Bronchial epithelial cell (primary cell): ENCODE data around the gene LAMTOR3. TPM values are rescaled to one million over a fixed set of nuclear protein-coding genes. Genes with fewer than 3 reads are reported as not detected.
A peak's percentile ranks its signal among the peaks of the same experiment; 100 is the strongest.

Experiments used
- DNase-seq: peaks from one replicate; pipeline ENCODE4 v3.0.0-alpha.2; 2010; ENCODE audit warnings: low read depth
- FAIRE-seq: peaks from 2 replicates; lab custom pipeline; 2011; peaks lifted over from hg19 to GRCh38; lab: Jason Lieb, UNC
- H3K27me3 ChIP-seq: 2 replicates; pipeline ENCODE4 v1.5.1; 2011; ENCODE audit warnings: low read length; ENCODE audit not compliant: control insufficient read depth, insufficient read depth
- H3K36me3 ChIP-seq: 2 replicates; pipeline ENCODE4 v1.5.1; 2011; ENCODE audit warnings: low read length; ENCODE audit not compliant: control insufficient read depth, insufficient read depth
- H3K4me3 ChIP-seq: 2 replicates; pipeline ENCODE4 v1.5.1; 2011; ENCODE audit warnings: mild to moderate bottlenecking, low read depth, low read length, control low read depth
- CTCF ChIP-seq: IDR thresholded peaks from 2 replicates; pipeline ENCODE4 v1.5.1; 2011; ENCODE audit warnings: mild to moderate bottlenecking, moderate library complexity, low read length, control low read depth, inconsistent platforms; ENCODE audit not compliant: insufficient read depth, severe bottlenecking
- total RNA-seq: library from RNA; depleted of rRNA; stranded (reverse); fragments of >200 nt; gene quantifications from 2 replicates; pipeline ENCODE4 v1.2.1, GENCODE V29; 2014

The LAMTOR3 gene
- total RNA-seq, 1 donor from 2014 or later = 64.2 TPM

GRCh38 chr4:99918656-99919055 lies 24.4 kb upstream of the LAMTOR3 start:
- TF ChIP-seq CTCF = no peak
- DNase-seq = no peak
- Histone ChIP-seq H3K36me3 (peaks cover 8% of the 10 kb centered on the region), H3K27me3 (no peaks in the 10 kb centered on the region), H3K4me3 (no peak overlapping the region)
- FAIRE-seq = no peak

GRCh38 chr4:99917575-99917974 lies 23.3 kb upstream of the LAMTOR3 start:
- Histone ChIP-seq H3K4me3 (no peak overlapping the region), H3K27me3 (no peaks in the 10 kb centered on the region), H3K36me3 (peaks cover 6% of the 10 kb centered on the region)
- TF ChIP-seq CTCF = no peak
- DNase-seq (no peak), FAIRE-seq (no peak)

- Histone ChIP-seq H3K4me3 (no peak overlapping the region), H3K27me3 (no peaks in the 10 kb centered on the region), H3K36me3 (peaks cover 4% of the 10 kb centered on the region)
- TF ChIP-seq CTCF = no peak
- FAIRE-seq = no peak
- DNase-seq = no peak
Measured at GRCh38 chr4:99915449-99915848, 21.2 kb upstream of the LAMTOR3 start.

GRCh38 chr4:99894998-99895397 lies 771 bp upstream of the LAMTOR3 start:
- TF ChIP-seq CTCF = no peak
- H3K4me3 ChIP-seq = no peak overlapping the region
- FAIRE-seq = no peak
- H3K27me3 ChIP-seq = no peaks in the 10 kb centered on the region
- no peaks in the 10 kb centered on the region for H3K36me3 ChIP-seq
- no peak for DNase-seq

GRCh38 chr4:99893839-99894160 lies 427 bp downstream of the LAMTOR3 start:
- no peak for DNase-seq
- Histone ChIP-seq H3K4me3 (peak overlapping the region; percentile 92), H3K36me3 (no peaks in the 10 kb centered on the region), H3K27me3 (no peaks in the 10 kb centered on the region)
- FAIRE-seq = no peak
- TF ChIP-seq CTCF = no peak

GRCh38 chr4:99893029-99893428 lies 1.2 kb downstream of the LAMTOR3 start:
- FAIRE-seq (no peak), DNase-seq (no peak)
- Histone ChIP-seq H3K27me3 (no peaks in the 10 kb centered on the region), H3K4me3 (peak overlapping the region; percentile 92), H3K36me3 (no peaks in the 10 kb centered on the region)
- no peak for TF ChIP-seq CTCF
